Measurements from ENCODE around the gene SOCS6. TPM values are rescaled to one million over a fixed set of nuclear protein-coding genes. Genes with fewer than 3 reads are reported as not detected.

The SOCS6 gene
- polyA plus RNA-seq, 5 donors: 17.5 to 26.9 (median 22.8) TPM

Other genes starting within 250 kb of the SOCS6 start
- 10 to 100 TPM; 15.3 to 27.1 (median 23.7) TPM for gene RTTN, start 83.4 kb upstream of the SOCS6 start, polyA plus RNA-seq (ENCODE audit: insufficient read depth in 1 of 5, insufficient read length in 5 of 5, low replicate concordance in 1 of 5)

Measured in right lung (tissue), 5 donors.